ENCODE measurements around the gene PRR14. TPM values are rescaled to one million over a fixed set of nuclear protein-coding genes. Genes with fewer than 3 reads are reported as not detected.

The PRR14 gene
- total RNA-seq, 1 donor from 2014 or later: 27.3 TPM

DNA sequence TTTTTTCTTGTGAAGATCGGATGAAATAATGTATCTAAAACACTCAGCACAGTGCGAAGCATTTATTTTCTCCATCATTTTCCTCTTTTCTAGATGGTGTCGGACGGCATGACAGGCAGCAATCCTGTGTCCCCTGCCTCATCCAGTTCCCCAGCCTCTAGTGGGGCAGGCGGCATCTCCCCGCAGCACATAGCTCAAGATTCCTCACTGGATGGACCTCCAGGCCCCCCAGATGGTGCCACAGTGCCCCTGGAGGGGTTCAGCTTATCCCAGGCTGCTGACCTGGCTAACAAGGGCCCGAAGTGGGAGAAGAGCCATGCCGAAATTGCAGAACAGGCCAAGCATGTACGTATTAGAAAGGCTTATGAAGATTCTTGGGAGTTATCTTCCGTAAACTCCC, 53.2 kb downstream of the PRR14 start:
- Histone ChIP-seq H3K4me2 (ENCODE audit: low read length) (no peak overlapping the region), H4K20me1 (ENCODE audit: insufficient read depth, low read length) (peaks cover 61% of the 10 kb centered on the region), H3K79me2 (ENCODE audit: insufficient read depth, low read length) (peaks cover 59% of the 10 kb centered on the region), H3K4me1 (ENCODE audit: insufficient read depth, low read length) (peaks cover 16% of the 10 kb centered on the region), H3K27me3 (ENCODE audit: insufficient read depth, low read length) (no peaks in the 10 kb centered on the region), H3K27ac (ENCODE audit: low read depth, low read length) (no peak overlapping the region), H3K9me3 (ENCODE audit: insufficient read depth, low read depth, low read length) (no peaks in the 10 kb centered on the region), H2AFZ (ENCODE audit: low read depth, low read length) (no peak overlapping the region), H3K9ac (ENCODE audit: low read length) (no peak overlapping the region), H3K36me3 (ENCODE audit: insufficient read depth, low read length) (peaks cover 57% of the 10 kb centered on the region), H3K4me3 (ENCODE audit: insufficient read depth, low read depth, low read length) (no peak overlapping the region)
- TF ChIP-seq CTCF (IDR thresholded peaks at IDR 0.05; ENCODE audit: insufficient read depth, low read depth, low read length) (no peak), EZH2 (IDR thresholded peaks at IDR 0.05; ENCODE audit: insufficient read depth, low read length) (no peak)
- no peak for FAIRE-seq
- Mint-ChIP-seq H3K36me3 (ENCODE audit: low read depth, unreplicated experiment) (peaks cover 13% of the 10 kb centered on the region), H3K4me3 (ENCODE audit: unreplicated experiment) (no peak overlapping the region), H3K27ac (ENCODE audit: unreplicated experiment) (no peak overlapping the region), H3K9me3 (ENCODE audit: unreplicated experiment) (no peaks in the 10 kb centered on the region), H3K4me1 (ENCODE audit: low read depth, unreplicated experiment) (peaks cover 12% of the 10 kb centered on the region), H3K27me3 (ENCODE audit: low read depth, unreplicated experiment) (no peaks in the 10 kb centered on the region)
- DNase-seq (ENCODE audit: low read depth): no peak

Other genes starting within 250 kb of the PRR14 start
- gene ZNF771, start 243.4 kb upstream of the PRR14 start, total RNA-seq: 13.9 and 15.5 TPM in 2 replicates
- 31.0 and 36.5 TPM in 2 replicates for gene DCTPP1, start 220.9 kb upstream of the PRR14 start, total RNA-seq
- gene SEPHS2, start 205.1 kb upstream of the PRR14 start, total RNA-seq: 37.0 and 38.2 TPM in 2 replicates
- 0.23 TPM in 1 of 2 replicates, not detected in the other for gene ITGAL, start 178.2 kb upstream of the PRR14 start, total RNA-seq
- 23.1 and 26.6 TPM in 2 replicates for gene ZNF768, start 124.4 kb upstream of the PRR14 start, total RNA-seq
- 5.2 and 6.6 TPM in 2 replicates for gene ZNF747, start 116.1 kb upstream of the PRR14 start, total RNA-seq
- 6.9 and 8.5 TPM in 2 replicates for gene ZNF764, start 92.6 kb upstream of the PRR14 start, total RNA-seq
- gene ZNF688, start 79.2 kb upstream of the PRR14 start, total RNA-seq: 5.4 and 5.9 TPM in 2 replicates
- 9.3 and 9.7 TPM in 2 replicates for gene ZNF785, start 65.3 kb upstream of the PRR14 start, total RNA-seq
- gene ZNF689, start 40.6 kb upstream of the PRR14 start, total RNA-seq: 7.5 and 7.9 TPM in 2 replicates
- 69.3 and 75.0 TPM in 2 replicates for gene FBRS, start 7.5 kb downstream of the PRR14 start, total RNA-seq
- gene SRCAP, start 48.2 kb downstream of the PRR14 start, total RNA-seq: 48.2 and 50.4 TPM in 2 replicates
- 31.1 and 34.2 TPM in 2 replicates for gene PHKG2, start 97.5 kb downstream of the PRR14 start, total RNA-seq
- 4.0 and 4.1 TPM in 2 replicates for gene CFAP119, start 111.1 kb downstream of the PRR14 start, total RNA-seq
- gene RNF40, start 111.4 kb downstream of the PRR14 start, total RNA-seq: 85.4 and 94.6 TPM in 2 replicates
- gene ZNF629, start 136.2 kb downstream of the PRR14 start, total RNA-seq: 17.4 and 17.6 TPM in 2 replicates
- 37.7 and 40.7 TPM in 2 replicates for gene BCL7C, start 243.1 kb downstream of the PRR14 start, total RNA-seq
- gene CTF1, start 245.7 kb downstream of the PRR14 start, total RNA-seq: 5.2 and 5.9 TPM in 2 replicates

Measured in astrocyte (in vitro differentiated cells and primary cell).